Measurements from ENCODE around the gene CBLC. TPM values are rescaled to one million over a fixed set of nuclear protein-coding genes. Genes with fewer than 3 reads are reported as not detected.

CBLC gene
- total RNA-seq, 2 experiments from 2014 or later, result not detected

DNA sequence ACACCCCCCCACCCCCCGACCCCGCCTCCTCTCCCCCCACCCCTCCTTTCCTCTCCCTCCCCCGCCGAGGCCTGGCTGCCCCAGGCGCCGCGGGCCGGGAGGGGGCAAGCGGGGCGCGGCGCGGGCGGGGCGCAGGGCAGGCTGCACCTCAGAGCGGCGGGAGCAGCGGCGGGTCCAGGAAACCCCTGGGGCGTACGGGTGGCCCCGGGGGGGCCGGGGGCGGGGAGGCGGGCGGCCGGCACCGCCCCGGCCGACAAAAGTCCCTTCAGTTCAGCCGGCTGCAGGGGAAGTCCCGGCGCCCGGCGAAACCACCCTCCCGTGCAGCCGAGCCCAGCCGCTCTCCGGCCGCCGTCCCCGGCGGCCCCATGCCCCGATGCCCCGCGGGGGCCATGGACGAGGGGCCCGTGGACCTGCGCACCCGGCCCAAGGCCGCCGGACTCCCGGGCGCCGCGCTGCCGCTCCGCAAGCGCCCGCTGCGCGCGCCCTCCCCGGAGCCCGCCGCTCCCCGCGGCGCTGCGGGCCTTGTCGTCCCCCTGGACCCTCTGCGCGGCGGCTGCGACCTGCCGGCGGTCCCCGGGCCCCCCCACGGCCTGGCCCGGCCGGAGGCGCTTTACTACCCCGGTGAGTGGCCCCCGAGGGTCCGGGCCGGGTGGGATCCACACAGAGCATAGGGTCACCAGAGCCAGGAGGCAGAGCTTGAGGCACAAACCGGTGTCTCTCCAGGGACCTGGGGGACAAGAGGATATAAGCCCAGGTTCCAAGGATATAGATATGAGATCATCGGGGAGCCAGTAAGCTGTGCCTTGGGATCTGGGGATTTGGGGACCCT, 29.1 kb upstream of the CBLC start, which contains the start of gene BCL3:
Gene BCL3 (plus strand): TSS at position 283 of the 829 bp plus-strand sequence. CDS start 83 bp downstream, at position 366.
- DNase-seq (peak; percentile 48 to 93 (median 70)), ATAC-seq (ENCODE audit: poor library complexity) (peak; percentile 39)
- H3K27ac ChIP-seq (ENCODE audit: low read depth in 1 of 2, low read length in 2 of 2), result peak within 1 kb of the TSS; percentile 90 to 92
- Mint-ChIP-seq H3K27ac (peak within 1 kb of the TSS; percentile 99), H3K9me3 (no peaks in the 10 kb centered on the region), H3K36me3 (ENCODE audit: low read depth) (peaks cover 40% of the 10 kb centered on the region), H3K4me1 (ENCODE audit: low read depth) (peaks cover 62% of the 10 kb centered on the region), H3K27me3 (no peaks in the 10 kb centered on the region), H3K4me3 (peak within 1 kb of the TSS; percentile 98)
- CTCF ChIA-PET, result interaction anchor here (1.0 to 1.9 kb wide), 2 partner anchors 18 to 25 kb away, joined by 4 to 7 read pairs; no protein-coding TSS in a partner anchor
- intact Hi-C loops (cut with DNase I, micrococcal nuclease), result no loop called here
- H3K4me3 ChIP-seq (ENCODE audit: low read length), result peak within 1 kb of the TSS; percentile 76
- H3K4me1 ChIP-seq (ENCODE audit: insufficient read depth, low read length), result peaks cover 64% of the 10 kb centered on the region
- POLR2A ChIA-PET, result interaction anchor here (1.0 kb wide), 1 partner anchor 22 kb away, joined by 3 read pairs; no protein-coding TSS in a partner anchor
- H3K9me3 ChIP-seq (ENCODE audit: control insufficient read depth in 1 of 2, insufficient read depth in 1 of 2, low read length in 2 of 2), result no peaks in the 10 kb centered on the region
- H3K27me3 ChIP-seq (ENCODE audit: control insufficient read depth in 1 of 2, insufficient read depth in 2 of 2, low read length in 2 of 2), result no peaks in the 10 kb centered on the region
- TF ChIP-seq, protein P1, sequence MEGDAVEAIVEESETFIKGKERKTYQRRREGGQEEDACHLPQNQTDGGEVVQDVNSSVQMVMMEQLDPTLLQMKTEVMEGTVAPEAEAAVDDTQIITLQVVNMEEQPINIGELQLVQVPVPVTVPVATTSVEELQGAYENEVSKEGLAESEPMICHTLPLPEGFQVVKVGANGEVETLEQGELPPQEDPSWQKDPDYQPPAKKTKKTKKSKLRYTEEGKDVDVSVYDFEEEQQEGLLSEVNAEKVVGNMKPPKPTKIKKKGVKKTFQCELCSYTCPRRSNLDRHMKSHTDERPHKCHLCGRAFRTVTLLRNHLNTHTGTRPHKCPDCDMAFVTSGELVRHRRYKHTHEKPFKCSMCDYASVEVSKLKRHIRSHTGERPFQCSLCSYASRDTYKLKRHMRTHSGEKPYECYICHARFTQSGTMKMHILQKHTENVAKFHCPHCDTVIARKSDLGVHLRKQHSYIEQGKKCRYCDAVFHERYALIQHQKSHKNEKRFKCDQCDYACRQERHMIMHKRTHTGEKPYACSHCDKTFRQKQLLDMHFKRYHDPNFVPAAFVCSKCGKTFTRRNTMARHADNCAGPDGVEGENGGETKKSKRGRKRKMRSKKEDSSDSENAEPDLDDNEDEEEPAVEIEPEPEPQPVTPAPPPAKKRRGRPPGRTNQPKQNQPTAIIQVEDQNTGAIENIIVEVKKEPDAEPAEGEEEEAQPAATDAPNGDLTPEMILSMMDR (IDR thresholded peaks at IDR 0.05), result no peak
- H3K36me3 ChIP-seq (ENCODE audit: insufficient read depth, low read length), result peaks cover 14% of the 10 kb centered on the region

DNA sequence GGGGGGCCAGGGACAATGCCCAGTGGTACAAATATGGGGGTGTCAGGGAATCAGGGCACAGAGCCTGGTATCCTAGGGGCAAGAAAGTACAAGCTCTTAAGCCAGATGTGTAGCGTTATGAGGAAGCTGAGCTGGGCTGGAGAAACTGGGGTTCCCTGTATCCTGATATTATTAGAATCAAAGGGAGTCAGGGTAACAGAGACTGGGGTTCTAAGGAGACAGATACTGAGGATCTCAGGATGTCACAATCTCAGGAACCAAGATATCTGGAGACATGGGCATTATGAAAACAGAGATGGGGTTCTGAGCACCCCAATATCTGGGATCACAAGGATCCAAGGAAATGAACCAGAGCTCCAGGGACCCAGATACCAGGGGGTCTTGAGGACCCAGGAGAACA, 28.4 kb upstream of the CBLC start:
- DNase-seq (no peak), ATAC-seq (ENCODE audit: poor library complexity) (no peak)
- peak overlapping the region; percentile 99 for H3K27ac Mint-ChIP-seq
- TF ChIP-seq, protein P1 (IDR thresholded peaks at IDR 0.05), result no peak
- H3K36me3 Mint-ChIP-seq (ENCODE audit: low read depth), result peaks cover 46% of the 10 kb centered on the region
- H3K27me3 Mint-ChIP-seq, result no peaks in the 10 kb centered on the region
- H3K9me3 Mint-ChIP-seq, result no peaks in the 10 kb centered on the region
- CTCF ChIA-PET, result interaction anchor here (1.0 to 1.9 kb wide), 3 partner anchors 18 to 25 kb away, joined by 3 to 7 read pairs (median 4); no protein-coding TSS in a partner anchor
- POLR2A ChIA-PET, result interaction anchor here (1.0 kb wide), 1 partner anchor 21 kb away, joined by 3 read pairs; no protein-coding TSS in a partner anchor
- Histone ChIP-seq H3K36me3 (ENCODE audit: insufficient read depth, low read length) (peaks cover 14% of the 10 kb centered on the region), H3K9me3 (ENCODE audit: control insufficient read depth in 1 of 2, insufficient read depth in 1 of 2, low read length in 2 of 2) (no peaks in the 10 kb centered on the region), H3K4me3 (ENCODE audit: low read length) (peak overlapping the region; percentile 63), H3K4me1 (ENCODE audit: insufficient read depth, low read length) (peaks cover 70% of the 10 kb centered on the region), H3K27ac (ENCODE audit: low read depth in 1 of 2, low read length in 2 of 2) (peak overlapping the region; percentile 53 to 79), H3K27me3 (ENCODE audit: control insufficient read depth in 1 of 2, insufficient read depth in 2 of 2, low read length in 2 of 2) (no peaks in the 10 kb centered on the region)
- intact Hi-C loops (cut with DNase I, micrococcal nuclease), result no loop called here
- peak overlapping the region; percentile 98 for H3K4me3 Mint-ChIP-seq
- peaks cover 69% of the 10 kb centered on the region for H3K4me1 Mint-ChIP-seq (ENCODE audit: low read depth)

DNA sequence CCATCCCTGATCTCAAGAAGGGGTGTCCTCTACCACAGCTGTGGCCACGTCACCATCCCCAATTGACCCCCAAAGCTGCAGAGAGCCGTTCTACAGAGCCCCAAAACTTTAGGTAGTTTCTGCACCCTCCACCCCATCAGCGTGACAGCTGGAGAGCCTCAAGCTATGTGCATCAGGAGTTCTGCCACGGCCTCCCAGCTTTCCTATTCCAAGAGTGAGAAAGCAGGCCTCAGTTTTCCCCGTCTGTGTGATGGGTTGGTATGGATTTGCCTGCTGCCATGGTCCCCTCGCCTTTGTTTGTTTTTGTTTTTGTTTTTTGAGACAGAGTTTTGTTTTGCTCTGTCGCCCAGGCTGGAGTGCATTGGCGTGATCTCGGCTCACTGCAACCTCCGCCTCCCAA, 27.7 kb upstream of the CBLC start:
- H3K4me1 ChIP-seq (ENCODE audit: insufficient read depth, low read length), result peaks cover 75% of the 10 kb centered on the region
- H3K4me3 ChIP-seq (ENCODE audit: low read length), result peak overlapping the region; percentile 63
- Mint-ChIP-seq H3K4me1 (ENCODE audit: low read depth) (peaks cover 74% of the 10 kb centered on the region), H3K27me3 (no peaks in the 10 kb centered on the region), H3K27ac (peak overlapping the region; percentile 99), H3K4me3 (peak overlapping the region; percentile 98), H3K36me3 (ENCODE audit: low read depth) (peaks cover 49% of the 10 kb centered on the region), H3K9me3 (no peaks in the 10 kb centered on the region)
- H3K27ac ChIP-seq (ENCODE audit: low read depth in 1 of 2, low read length in 2 of 2), result peak overlapping the region; percentile 53 to 79
- H3K36me3 ChIP-seq (ENCODE audit: insufficient read depth, low read length), result peaks cover 16% of the 10 kb centered on the region
- TF ChIP-seq, protein P1 (IDR thresholded peaks at IDR 0.05), result no peak
- intact Hi-C loops (cut with DNase I, micrococcal nuclease), result no loop called here
- ATAC-seq (ENCODE audit: poor library complexity) (no peak), DNase-seq (no peak)
- no peaks in the 10 kb centered on the region for H3K27me3 ChIP-seq (ENCODE audit: control insufficient read depth in 1 of 2, insufficient read depth in 2 of 2, low read length in 2 of 2)
- ChIA-PET POLR2A (interaction anchor here (1.0 to 1.3 kb wide), 2 partner anchors 21 to 26 kb away, joined by 3 read pairs; no protein-coding TSS in a partner anchor), CTCF (interaction anchor here (1.1 to 1.9 kb wide), 2 partner anchors 20 to 26 kb away, joined by 3 to 7 read pairs; no protein-coding TSS in a partner anchor)
- H3K9me3 ChIP-seq (ENCODE audit: control insufficient read depth in 1 of 2, insufficient read depth in 1 of 2, low read length in 2 of 2), result no peaks in the 10 kb centered on the region

Measured in CD4-positive, alpha-beta T cell (primary cell).